NCI-H1417 treated with DMSO at 0.1 percent for 48 hours (cell line): ENCODE results near the gene RBBP4.
"Not testable (repeated sequence)": the region's sequence is repeated elsewhere in the genome, so short reads cannot be mapped to it uniquely, and the experiment has no call there.

Experiments used
- DNase-seq: peaks from one replicate; lab custom pipeline; 2025; lab: John Stamatoyannopoulos, UW

RBBP4 gene

DNA sequence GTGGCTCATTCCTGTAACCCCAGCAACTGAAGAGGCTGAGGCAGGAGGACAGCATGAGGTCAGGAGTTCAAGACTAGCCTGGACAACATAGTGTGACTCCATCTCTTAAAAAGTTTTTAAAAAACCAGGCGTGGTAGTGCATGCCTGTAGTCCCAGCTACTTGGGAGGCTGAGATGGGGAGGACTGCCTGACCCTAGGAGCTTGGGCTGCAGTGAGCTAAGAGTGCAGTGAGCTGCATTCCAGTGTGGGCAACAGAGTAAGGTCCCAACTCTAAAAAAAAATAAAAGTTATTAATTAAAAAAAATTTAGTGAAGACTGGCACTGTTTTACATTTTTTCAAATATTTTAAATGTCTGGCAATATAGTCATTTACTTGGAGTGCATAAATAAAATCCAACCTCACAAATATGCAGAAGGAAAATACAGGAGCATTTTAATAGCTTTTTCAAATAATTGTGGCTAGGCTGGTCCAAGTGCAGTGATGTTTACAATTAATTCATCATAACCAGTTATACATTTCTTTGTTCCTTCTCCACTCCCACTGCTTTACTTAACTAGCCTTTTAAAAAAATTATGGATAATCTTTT lies 11.4 kb upstream of the RBBP4 start:
- no peak for DNase-seq

DNA sequence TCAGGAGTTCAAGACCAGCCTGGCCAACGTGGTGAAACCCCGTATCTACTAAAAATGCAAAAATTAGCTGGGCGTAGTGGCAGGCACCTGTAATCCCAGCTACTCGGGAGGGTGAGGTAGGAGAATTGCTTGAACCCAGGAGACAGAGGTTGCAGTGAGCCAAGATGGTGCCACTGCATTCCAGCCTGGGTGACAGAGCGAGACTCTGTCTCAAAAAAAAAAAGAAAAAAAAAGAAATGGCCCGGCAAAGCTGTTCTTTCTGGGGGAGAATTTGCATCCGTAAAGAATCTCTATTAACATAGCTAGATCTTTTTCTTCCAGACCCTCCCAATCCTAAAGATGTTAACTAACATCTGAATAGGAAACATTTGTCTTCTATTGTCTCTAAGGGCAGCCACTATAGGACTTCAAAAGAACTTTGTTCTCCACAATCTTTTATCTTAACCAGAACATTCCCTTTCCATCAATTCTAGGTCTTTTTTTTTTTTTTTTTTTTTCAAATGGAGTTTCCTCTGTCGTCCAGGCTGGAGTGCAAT lies 8.6 kb upstream of the RBBP4 start:
- not testable (repeated sequence) for DNase-seq

DNA sequence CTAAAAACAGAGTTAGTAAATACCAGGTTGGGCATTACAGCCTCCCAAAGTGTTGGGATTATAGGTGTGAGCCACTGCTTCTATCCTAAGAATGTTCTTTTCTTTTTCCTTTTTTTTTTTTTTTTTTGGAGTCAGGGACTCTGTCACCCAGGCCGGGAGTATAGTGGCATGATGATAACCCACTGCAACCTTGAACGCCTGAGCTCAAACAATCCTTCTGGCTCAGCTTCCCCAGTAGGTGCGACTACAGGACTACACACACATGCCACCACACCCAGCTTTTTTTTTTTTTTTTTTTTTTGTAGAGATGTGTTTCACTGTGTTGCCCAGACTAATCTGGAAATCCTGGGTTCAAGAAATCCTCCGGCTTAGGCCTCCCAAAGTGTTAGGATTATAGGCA lies 6.6 kb upstream of the RBBP4 start:
- DNase-seq = no peak

DNA sequence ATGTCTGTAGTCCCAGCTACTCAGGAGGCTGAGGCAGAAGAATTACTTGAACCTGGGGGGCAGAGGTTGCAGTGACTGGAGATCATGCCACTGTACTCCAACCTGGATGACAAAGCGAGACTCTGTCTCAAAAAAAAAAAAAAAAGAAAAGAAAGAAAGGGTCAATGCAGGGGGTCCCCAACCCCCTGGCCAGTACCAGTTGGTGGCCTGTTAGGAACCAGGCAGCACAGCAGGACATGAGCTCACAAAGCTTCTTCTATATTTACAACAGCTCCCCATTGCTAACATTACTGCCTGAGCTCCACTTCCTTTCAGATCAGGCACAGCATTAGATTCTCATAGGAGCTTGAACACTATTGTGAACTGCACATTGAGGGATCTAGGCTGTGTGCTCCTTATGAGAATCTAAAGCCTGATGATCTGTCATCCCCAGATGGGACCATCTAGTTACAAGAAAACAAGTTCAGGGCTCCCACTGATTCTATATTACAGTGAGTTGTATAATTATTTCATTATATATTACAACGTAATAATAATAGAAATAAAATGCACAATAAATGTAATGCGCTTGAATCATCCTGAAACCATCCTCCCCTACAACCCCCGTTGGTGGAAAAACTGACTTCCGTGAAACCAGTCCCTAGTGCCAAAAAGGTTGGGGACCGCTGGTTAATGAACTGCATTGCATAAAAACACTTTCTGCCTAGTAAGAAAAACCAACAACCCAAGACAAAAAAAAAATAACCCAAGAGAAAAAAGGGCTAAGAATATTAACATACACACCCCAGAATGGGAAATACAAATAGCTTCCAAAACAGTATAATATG lies 3.5 kb upstream of the RBBP4 start:
- DNase-seq = no peak

DNA sequence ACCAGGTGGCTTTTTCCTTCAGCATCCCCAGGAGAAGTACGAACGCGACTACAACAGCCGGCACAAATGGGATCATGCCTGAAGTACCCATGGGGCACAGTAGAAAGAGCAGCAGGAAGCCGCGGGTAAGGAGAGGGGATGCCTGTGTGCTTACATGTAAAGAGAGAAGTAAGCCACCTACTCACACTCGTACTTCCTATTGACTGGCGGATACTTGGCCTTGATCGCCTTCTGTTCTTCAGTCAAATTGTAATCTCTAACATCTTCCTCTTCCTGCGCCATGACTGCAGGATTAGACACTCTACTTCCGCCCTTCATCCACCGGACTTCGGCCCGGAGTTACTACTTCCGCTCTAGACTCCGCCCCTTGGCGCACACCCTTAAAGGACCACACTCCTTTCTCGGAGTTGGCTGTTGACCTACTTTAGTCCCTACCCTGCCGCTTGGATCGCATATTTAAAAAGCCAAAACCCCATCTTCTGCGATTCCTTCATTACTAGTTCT lies 708 bp upstream of the RBBP4 start, which contains the start of gene ZBTB8OS:
Gene ZBTB8OS, minus strand, starts transcription at position 303 of the 504 bp plus-strand sequence. Its CDS starts 21 bp downstream, at position 282.
- peak; percentile 81 for DNase-seq

DNA sequence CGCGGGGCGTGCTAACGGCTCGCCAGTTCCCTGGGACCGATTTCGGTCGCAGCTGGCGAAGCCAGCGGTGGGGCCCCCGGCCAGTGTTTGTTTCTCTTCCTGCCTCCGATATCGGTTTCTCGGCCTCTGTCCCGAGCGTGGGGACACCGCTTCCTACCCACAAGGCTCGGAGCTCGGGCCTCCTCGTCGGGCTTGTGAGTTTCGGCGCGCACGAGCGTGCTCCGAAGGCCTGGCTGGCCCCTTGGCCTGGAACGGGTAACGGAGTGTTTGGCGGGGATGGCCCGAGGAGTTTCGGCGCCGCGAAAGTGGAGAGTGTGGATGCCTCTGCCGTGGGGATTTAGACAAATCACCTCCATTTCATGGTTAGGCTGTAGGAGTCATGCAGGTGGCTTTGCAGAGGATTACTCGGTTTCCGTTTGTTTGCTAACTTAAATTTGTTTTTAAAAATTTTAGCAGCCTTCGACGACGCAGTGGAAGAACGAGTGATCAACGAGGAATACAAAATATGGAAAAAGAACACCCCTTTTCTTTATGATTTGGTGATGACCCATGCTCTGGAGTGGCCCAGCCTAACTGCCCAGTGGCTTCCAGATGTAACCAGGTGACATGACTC lies 559 bp downstream of the RBBP4 start:
- DNase-seq = no peak

DNA sequence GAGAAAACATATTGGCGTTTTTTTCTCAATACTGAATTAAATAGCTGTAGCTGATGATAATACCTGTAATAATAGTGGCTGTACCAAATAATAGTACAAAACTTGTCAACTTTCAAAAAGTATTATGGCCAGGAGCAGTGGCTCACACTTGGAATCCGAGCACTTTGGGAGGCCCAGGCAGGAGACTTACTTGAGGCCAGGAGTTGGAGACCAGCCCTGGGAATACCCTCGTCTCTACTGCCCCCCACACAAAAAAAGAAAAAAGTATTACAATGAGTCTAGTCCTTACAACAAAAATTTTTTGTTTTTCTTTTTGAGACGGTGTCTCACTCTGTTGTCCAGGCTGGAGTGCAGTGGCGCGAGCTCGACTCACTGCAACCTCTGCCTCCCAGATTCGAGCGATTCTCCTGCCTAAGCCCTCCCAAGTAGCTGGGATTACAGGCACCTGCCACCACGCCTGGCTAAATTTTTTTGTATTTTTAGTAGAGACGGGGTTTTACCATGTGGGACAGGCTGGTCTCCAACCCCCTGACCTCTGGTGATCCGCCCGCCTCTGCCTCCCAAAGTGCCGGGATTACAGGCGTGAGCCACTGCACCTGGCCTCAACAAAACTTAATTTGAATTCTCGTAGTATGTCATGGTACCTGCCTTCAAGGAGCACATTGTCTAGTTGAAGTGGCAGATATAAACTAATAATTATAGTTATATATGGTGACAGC lies 1.4 kb downstream of the RBBP4 start:
- DNase-seq = no peak

DNA sequence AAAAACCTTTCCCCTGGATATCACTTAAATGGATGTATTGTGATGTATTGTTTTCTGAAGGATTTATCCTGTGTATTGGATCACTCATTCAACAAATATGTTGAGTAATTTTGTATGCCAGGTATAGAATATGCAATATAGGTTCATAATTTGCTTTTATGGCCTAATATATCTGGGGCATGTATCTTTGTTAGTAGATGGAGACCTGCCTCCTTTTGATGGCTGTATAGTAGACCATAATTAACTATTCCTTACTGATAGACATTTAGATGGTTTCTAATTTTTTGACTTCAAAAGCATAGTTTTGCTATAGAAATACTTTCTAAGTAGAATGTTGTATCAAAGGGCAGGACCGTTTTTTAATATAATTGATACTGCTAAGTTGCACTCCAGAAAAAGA lies 8.6 kb downstream of the RBBP4 start:
- no peak for DNase-seq

DNA sequence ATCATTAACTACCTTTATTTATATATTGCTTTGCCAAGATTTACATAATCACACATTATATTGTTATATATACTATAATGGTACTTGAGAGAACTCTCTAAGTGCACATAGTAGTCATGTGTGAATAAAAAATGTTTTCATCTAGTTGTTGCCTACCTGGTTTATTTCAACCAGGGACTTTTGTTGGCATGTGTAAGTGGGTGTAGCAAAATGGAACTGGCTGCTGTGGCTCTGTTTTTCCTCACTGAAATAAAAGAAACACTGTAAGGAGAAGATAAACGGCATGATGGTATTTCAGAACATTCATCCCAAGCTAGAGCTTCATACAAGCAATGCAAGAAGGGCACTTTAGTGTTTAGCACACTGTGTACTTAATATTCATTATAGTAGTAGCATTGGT lies 14.9 kb downstream of the RBBP4 start:
- DNase-seq = no peak

DNA sequence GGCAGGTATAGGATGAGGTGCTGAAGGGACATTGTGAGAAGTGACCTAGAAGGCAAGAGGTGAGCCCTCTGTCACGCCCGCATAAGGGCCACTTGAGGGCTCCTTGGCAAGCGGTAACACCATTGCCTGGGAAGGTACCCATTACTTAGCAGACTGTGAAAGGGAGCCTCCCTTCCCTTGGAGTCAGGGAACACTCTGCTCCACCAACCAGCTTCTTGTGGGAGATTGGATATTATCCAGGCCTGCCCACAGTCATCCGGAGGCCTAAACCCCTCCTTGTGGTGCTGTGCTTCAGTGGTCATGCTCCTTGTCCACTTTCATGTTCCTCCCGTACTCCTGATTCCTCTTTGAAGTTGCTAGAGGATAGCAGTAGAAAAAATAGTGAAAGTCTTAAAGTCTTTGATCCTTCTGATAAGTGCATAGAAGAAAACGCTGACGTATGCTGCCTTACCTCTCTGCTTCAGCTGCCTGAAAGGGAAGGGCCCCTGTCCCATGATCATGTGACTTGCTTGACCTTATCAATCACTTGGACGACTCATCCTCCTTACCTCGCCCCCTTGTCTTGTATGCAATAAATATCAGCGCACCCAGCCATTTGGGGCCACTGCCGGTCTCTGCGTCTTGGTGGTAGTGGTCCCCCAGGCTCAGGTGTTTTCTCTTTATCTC lies 16.0 kb downstream of the RBBP4 start:
- DNase-seq = no peak

DNA sequence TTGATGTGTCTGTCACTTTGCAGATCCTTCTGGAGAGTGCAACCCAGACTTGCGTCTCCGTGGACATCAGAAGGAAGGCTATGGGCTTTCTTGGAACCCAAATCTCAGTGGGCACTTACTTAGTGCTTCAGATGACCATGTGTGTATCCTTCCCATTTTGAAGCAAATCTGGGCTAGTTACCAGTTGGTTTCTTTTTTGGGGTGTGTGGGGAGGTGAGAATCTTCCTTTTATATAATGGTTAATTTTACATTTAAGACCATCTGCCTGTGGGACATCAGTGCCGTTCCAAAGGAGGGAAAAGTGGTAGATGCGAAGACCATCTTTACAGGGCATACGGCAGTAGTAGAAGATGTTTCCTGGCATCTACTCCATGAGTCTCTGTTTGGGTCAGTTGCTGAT lies 17.7 kb downstream of the RBBP4 start:
- not testable (repeated sequence) for DNase-seq

DNA sequence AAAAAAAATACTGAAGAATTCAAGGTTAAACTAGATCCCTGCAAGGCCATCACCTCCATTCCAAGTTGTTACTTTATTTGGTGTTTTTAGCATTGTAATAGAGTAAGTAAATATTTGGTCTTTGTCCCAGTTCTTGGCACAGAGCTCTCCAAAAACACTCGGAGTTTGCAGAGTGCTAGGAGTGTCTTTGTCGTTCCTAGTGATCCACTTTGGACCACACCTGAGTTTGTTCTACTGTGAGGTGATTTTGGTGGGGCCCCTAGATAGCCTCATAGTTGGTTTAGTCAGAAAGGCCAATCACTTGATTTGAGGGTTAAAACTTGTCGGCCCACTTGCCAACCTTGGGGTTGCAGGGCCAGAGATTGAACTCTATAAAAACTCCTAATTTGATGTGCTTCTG lies 25.9 kb downstream of the RBBP4 start:
- DNase-seq = no peak

DNA sequence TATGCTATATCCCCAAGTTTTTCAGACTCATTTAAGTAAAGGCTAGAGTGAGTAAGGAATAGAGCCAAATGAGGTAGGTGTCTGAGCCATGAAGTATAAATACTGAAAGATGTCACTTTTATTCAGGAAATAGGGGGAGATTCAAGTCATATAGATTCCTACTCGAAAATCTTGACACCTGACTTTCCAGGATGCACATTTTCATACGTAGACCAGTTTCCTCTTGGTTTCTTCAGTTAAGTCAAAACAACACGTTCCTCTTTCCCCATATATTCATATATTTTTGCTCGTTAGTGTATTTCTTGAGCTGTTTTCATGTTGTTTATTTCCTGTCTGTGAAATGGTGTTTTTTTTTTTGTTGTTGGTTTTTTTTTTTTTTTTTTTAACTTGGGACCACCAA lies 29.0 kb downstream of the RBBP4 start:
- not testable (repeated sequence) for DNase-seq

DNA sequence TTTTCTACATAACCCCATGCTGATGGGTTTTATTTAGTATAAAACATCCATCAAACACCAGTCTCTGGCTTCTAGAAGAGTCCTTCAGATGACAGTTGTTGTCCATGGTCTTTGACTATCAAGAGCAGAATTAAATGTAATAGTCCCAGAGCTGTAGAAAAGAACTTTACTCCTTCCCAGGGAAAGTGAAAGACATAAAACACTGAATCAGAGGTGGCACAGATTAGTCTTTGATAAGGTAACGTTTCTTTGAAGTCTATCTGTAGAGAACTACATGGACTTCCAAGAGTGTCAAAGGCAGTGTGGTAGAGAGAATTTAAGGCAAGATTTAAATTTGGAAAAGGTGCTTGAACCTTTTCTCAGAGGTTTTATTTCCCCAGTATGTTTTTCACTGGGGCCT lies 29.6 kb downstream of the RBBP4 start:
- DNase-seq = no peak

DNA sequence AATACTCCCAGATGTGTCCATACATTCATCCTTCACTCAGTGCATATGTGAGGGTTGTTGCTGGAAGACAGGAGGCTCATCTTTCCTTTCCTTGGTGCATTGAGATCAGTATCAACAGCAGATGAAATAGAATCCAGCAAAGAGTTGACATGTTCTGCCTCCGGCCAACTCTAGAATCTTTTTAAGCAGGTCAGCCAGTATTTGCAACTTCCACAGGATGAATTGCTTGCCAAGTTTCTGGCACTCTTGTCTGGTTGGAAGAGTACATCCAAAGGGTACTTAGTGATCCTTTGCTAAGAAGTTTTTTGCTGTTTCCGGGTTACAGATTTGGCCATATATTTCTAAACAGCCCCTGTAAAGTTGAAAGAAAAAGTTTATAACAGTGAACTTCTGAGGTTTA lies 30.5 kb downstream of the RBBP4 start:
- no peak for DNase-seq

DNA sequence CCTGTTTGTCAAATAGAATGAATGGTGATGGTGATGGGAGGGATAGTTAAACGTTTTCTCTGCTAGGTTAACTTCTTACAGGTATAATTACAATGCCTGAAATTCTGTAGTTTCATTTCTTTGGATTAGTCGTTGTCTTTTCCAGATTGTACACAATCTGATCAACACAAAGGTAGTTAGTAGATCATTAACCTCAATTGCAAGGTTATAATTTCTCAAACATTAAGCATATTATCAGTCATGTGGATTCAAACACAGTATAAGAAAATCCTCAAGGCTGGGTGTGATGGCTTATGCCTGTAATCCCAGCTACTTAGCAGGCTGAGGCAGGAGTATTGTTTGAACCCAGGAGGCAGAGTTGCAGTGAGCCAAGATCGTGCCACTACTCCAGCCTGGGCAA lies 31.0 kb downstream of the RBBP4 start:
- DNase-seq = no peak

DNA sequence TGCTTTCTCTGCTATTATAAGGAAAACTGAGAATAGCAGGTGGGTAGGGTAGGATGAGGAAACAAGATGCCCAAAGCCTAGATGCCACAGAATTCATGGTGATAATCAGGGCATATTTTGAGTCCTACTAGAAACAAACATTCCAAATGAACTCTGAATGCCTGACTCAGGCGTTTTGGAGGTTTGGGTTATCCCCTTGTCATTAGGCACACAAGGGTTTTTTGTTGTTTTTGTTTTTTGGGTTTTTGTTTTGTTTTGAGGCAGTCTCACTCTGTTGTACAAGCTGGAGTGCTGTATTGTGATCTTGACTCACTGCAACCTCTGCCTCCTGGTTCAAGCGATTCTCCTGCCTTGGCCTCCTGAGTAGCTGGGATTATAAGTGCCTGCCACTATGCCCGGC lies 32.4 kb downstream of the RBBP4 start:
- DNase-seq = no peak

DNA sequence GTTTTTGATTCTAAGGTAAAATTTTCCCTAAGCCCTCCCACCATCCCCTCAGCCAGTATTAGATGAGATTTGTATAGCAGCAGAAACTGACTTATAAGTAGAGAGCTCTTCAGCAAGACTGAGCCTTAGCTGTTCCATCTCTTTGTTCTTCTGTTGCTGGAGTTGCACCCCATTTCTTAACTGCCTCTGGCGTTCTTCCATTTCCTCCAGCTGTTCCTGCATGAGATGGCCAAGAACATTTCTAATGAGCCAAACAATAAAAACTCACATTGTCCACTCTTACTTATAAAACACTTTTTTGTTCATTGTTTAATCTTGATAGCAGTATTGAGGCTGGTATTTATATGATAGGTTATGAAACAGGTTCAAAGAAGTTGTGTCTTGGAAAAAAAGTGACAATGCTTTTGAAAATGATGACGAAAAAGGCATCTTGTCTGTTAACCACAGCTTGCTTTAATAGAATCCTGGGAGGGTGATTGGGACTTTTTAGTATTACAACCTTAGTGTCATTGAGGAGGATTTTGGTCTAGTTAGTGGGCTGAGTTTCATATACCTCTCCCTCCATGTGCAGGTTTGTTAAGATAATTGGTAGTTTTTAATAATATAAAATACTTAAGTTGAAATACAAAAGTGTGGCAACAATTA lies 33.3 kb downstream of the RBBP4 start:
- DNase-seq = no peak

DNA sequence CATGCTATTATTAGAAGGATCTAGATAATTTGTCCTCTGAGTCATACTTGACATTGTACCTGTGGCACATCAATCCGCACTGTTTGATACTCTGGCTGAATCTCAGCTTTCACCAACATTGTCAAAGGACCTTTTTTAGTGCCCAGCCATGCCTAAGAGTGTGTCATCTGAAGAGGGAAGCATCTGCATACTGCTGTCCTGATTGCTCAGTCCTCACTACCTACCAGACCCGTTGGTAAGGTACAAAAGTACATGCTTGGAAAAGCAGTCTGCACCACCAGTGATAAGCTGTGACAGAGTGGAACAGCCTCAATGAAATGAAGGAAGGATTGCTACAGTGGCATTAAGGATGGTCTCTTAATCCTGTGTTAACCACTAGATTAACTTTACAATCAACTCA lies 34.5 kb downstream of the RBBP4 start:
- DNase-seq = no peak

DNA sequence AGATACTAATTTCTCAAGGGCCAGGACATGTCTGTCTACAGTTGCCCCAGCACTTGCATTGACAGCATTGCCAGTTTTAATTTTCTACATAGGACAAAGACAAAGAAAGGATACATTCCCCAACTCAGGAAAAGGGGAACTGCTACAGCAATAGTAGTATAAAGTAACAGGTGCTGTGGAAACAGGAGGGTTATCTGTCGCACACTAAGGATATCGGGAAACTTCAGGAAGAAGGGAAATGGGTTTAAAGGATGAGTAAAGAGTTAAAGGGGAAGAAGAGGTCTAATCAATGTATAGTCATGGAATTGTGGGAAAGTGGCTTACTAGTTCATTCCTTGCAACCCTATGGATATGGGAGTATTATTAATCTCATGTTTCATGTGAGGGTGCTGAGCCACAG lies 35.4 kb downstream of the RBBP4 start:
- no peak for DNase-seq
